ENCODE results near the gene PAGR1. TPM values are rescaled to one million over a fixed set of nuclear protein-coding genes. Genes with fewer than 3 reads are reported as not detected.

The PAGR1 gene
- total and polyA plus RNA-seq, 2 of the 4 experiments (the other 2 are of a cell fraction): 10.6 to 22.1 TPM

DNA sequence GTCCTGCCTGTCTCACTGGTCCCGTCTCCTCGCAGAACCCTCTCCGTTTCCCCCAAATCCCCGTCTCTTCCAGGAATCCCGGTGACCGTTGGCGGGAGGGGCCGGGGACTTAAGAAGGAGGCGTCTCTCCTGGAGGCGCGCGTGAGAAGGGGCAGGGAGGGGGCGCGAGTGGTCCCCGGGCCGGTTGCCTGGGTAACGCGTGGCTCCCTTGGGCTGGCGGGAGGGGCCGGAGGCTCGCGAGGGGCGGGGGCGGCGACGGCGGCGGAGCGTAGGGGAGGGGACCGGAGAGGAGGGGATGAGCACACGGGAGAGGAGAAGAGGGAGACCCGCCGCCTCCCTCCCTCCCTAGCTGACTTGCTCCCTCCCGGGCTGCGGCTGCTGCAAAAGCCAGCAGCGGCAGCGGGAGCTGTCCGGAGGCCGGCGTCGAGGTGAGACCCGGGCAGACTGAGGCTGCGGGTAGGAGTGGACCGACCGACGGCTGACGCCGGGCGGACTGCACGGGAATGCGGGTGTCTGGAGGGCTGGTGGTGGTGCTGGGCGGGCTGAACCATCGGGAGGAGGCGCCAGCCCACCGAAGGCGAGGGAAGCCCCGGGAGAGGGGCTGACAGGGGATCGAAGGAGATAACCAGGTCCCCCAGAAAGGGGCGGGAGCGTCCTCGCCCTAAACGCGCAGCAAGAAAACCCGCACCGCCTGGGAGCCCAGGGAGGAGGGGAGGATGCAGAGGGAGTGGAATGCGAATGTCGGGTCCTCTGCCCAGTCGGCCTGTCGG is 3.9 kb upstream of the PAGR1 start, which contains the start of gene PRRT2:
PRRT2 (plus strand) TSS at position 298 of the 770 bp plus-strand sequence. CDS start 862 bp downstream, outside the sequence.
- CTCF ChIA-PET: interaction anchor here (1.4 kb wide), 1 partner anchor 20 kb away, joined by 3 read pairs; no protein-coding TSS in a partner anchor
- WGBS, 2 experiments (ENCODE audit: extremely low coverage in 2 of 2, insufficient read length in 1 of 2): 0% methylated on average over 7 of the region's 69 CpGs; no CpG with 5 or more reads in 1 of the 2 experiments
- peak within 1 kb of the TSS; percentile 68 for H3K9ac ChIP-seq (ENCODE audit: low read depth, low read length)
- TF ChIP-seq MAZ (IDR thresholded peaks at IDR 0.05; ENCODE audit: borderline replicate concordance, low read depth, low read length) (peak; percentile 63; the same call in 1 of the 2 replicates), FOS (IDR thresholded peaks at IDR 0.05; ENCODE audit: low read depth, low read length) (no peak)
- H2BK120ac ChIP-seq (ENCODE audit: low read depth, low read length): peak within 1 kb of the TSS; percentile 55
- peak; percentile 1; the same call in 1 of the 2 replicates for ATAC-seq (ENCODE audit: low read depth)
- H3K23ac ChIP-seq (ENCODE audit: low read depth, low read length): peak within 1 kb of the TSS; percentile 94
- peak within 1 kb of the TSS; percentile 3; the same call in 1 of the 2 replicates for H2BK20ac ChIP-seq (ENCODE audit: low read depth, low read length)
- in situ Hi-C loops (cut with MboI; ENCODE audit: low sequenced_read_pairs) (no loop called here), intact Hi-C loops (cut with micrococcal nuclease) (loop anchor here (2.0 kb wide), 1 partner anchor 187 kb away; no protein-coding TSS in a partner anchor), dilution Hi-C loops (cut with HindIII; ENCODE audit: low sequenced_read_pairs, unreplicated experiment) (no loop called here)
- H3K27ac ChIP-seq (ENCODE audit: insufficient read depth, low read length): peak within 1 kb of the TSS; percentile 83
- peak within 1 kb of the TSS; percentile 80 for H3K14ac ChIP-seq (replicated peaks; ENCODE audit: low read depth, low read length)
- H4K91ac ChIP-seq (ENCODE audit: insufficient read depth, low read depth, low read length): peak within 1 kb of the TSS; percentile 72
- H2AFZ ChIP-seq (replicated peaks; ENCODE audit: low read length, poor library complexity): peak within 1 kb of the TSS; percentile 90
- H3K4ac ChIP-seq (ENCODE audit: low read depth, low read length): peak within 1 kb of the TSS; percentile 86
- peak within 1 kb of the TSS; percentile 86 for H2AK5ac ChIP-seq (ENCODE audit: low read depth, low read length)
- no TSS peak for BruUV-seq (replicated peaks)
- peaks cover 12% of the 10 kb centered on the region for H3K36me3 ChIP-seq (ENCODE audit: control insufficient read depth, insufficient read depth, low read length)
- POLR2A ChIA-PET (ENCODE audit: unreplicated experiment): no interaction called here
- peak within 1 kb of the TSS; percentile 47; the same call in 2 of the 3 replicates for H2BK15ac ChIP-seq (ENCODE audit: low read depth, low read length)
- peaks cover 30% of the 10 kb centered on the region for H4K20me1 ChIP-seq (ENCODE audit: insufficient read depth, low read length)
- H3K9me3 ChIP-seq (ENCODE audit: control insufficient read depth, insufficient read depth, low read length): no peaks in the 10 kb centered on the region
- peak within 1 kb of the TSS; percentile 54; the same call in 1 of the 2 replicates for H3K56ac ChIP-seq (ENCODE audit: extremely low read depth, insufficient read depth, low read length)
- peak; percentile 43 for DNase-seq
- peaks cover 11 to 53% of the 10 kb centered on the region in 2 experiments; a peak in 3 of 4 replicates for H3K79me1 ChIP-seq (ENCODE audit: low read depth in 1 of 2, low read length in 2 of 2)
- H3K4me3 ChIP-seq (ENCODE audit: insufficient read depth, low read depth, low read length): peak within 1 kb of the TSS; percentile 80
- H3K4me2 ChIP-seq (ENCODE audit: low read depth, low read length): peak within 1 kb of the TSS; percentile 79
- peaks cover 13% of the 10 kb centered on the region for H3K9me1 ChIP-seq (ENCODE audit: insufficient read depth, low read length)
- H3K27me3 ChIP-seq (ENCODE audit: control insufficient read depth, insufficient read depth, low read length): no peaks in the 10 kb centered on the region
- peaks cover 27% of the 10 kb centered on the region for H3K4me1 ChIP-seq (ENCODE audit: control insufficient read depth, insufficient read depth, low read length)
- peak within 1 kb of the TSS; percentile 28 to 55; a peak in 2 of 4 replicates for H4K8ac ChIP-seq (ENCODE audit: low read depth in 2 of 2, low read length in 2 of 2)
- H3K18ac ChIP-seq (ENCODE audit: low read depth, low read length): peak within 1 kb of the TSS; percentile 26
- H4K5ac ChIP-seq (ENCODE audit: low read depth, low read length): peak within 1 kb of the TSS; percentile 25
- peak within 1 kb of the TSS; percentile 37 for H2BK5ac ChIP-seq (ENCODE audit: low read depth, low read length, poor library complexity, severe bottlenecking)
- peak within 1 kb of the TSS; percentile 98 for H2AK9ac ChIP-seq (replicated peaks; ENCODE audit: low read depth, low read length, poor library complexity)
